NCI-H1694 treated with DMSO at 0.1 percent for 48 hours (cell line): ENCODE results near the gene CDPF1.

ENCODE experiments used
- DNase-seq: peaks from one replicate; lab custom pipeline; 2025; lab: John Stamatoyannopoulos, UW

Gene CDPF1

GRCh38 chr22:46250035-46250782, at the start of gene CDPF1:
TSS of gene CDPF1 (minus strand) at chr22:46250293. CDS start at chr22:46248284, 2,009 bp downstream.
- peak; percentile 77 for DNase-seq

- DNase-seq = no peak
These were observed 49.0 kb upstream of the CDPF1 start for GRCh38 chr22:46299101-46299500.

- no peak for DNase-seq
These were observed 47.2 kb upstream of the CDPF1 start for GRCh38 chr22:46297151-46297812.

GRCh38 chr22:46296257-46297150, 46.4 kb upstream of the CDPF1 start, which contains the start of gene GTSE1:
TSS of gene GTSE1 (plus strand) at chr22:46296870. CDS start at chr22:46297401, 531 bp downstream.
- peak; percentile 98 for DNase-seq

GRCh38 chr22:46295277-46295971, 45.3 kb upstream of the CDPF1 start:
- DNase-seq = no peak

- no peak for DNase-seq
These were observed 44.7 kb upstream of the CDPF1 start for GRCh38 chr22:46294784-46295183.

GRCh38 chr22:46293577-46294260, 43.6 kb upstream of the CDPF1 start:
- peak; percentile 33 for DNase-seq

GRCh38 chr22:46292732-46293131, 42.6 kb upstream of the CDPF1 start:
- no peak for DNase-seq

- no peak for DNase-seq
These were observed 42.1 kb upstream of the CDPF1 start for GRCh38 chr22:46292173-46292572.

- DNase-seq = no peak
These were observed 41.0 kb upstream of the CDPF1 start for GRCh38 chr22:46290843-46291785.

GRCh38 chr22:46290121-46290842, 40.2 kb upstream of the CDPF1 start:
- DNase-seq = no peak

GRCh38 chr22:46289244-46289891, 39.3 kb upstream of the CDPF1 start:
- DNase-seq = no peak

- no peak for DNase-seq
These were observed 38.8 kb upstream of the CDPF1 start for GRCh38 chr22:46288846-46289243.

GRCh38 chr22:46287873-46288751, 38.0 kb upstream of the CDPF1 start:
- DNase-seq = no peak

- DNase-seq = no peak
These were observed 37.1 kb upstream of the CDPF1 start for GRCh38 chr22:46286941-46287872.

GRCh38 chr22:46286006-46286405, 35.9 kb upstream of the CDPF1 start:
- DNase-seq = no peak
